Erythroblast (primary cell): Measurements from ENCODE around the gene SOX21.
"Not testable (repeated sequence)": the region's sequence is repeated elsewhere in the genome, so short reads cannot be mapped to it uniquely, and the experiment has no call there.

Experiments used
- DNase-seq, 2 experiments: peaks; one replicate each; lab custom pipeline; 2025; lab: John Stamatoyannopoulos, UW
- GATA1 ChIP-seq: IDR thresholded peaks from 2 replicates; pipeline ENCODE4 v1.6.1; 2011; ENCODE audit warnings: low read depth, mild to moderate bottlenecking, control low read depth, low read length, moderate library complexity
- POLR2A ChIP-seq: IDR thresholded peaks from 2 replicates; pipeline ENCODE4 v1.6.1; 2011; ENCODE audit warnings: mild to moderate bottlenecking, low read length

Gene SOX21

GRCh38 chr13:94712287-94712811 is at the start of gene SOX21:
Gene SOX21 (minus strand): TSS chr13:94712545. CDS start chr13:94712049, 496 bp downstream.
- DNase-seq = peak; percentile 67 to 70
- TF ChIP-seq POLR2A (no peak), GATA1 (no peak)

- DNase-seq = no peak
- no peak for TF ChIP-seq POLR2A
- TF ChIP-seq GATA1 = no peak
Observed at GRCh38 chr13:94761407-94761806, 49.1 kb upstream of the SOX21 start.

- TF ChIP-seq POLR2A (no peak), GATA1 (no peak)
- DNase-seq = no peak
Observed at GRCh38 chr13:94759120-94759728, 46.9 kb upstream of the SOX21 start.

GRCh38 chr13:94758436-94758960 is 46.2 kb upstream of the SOX21 start:
- TF ChIP-seq GATA1 (no peak), POLR2A (no peak)
- DNase-seq = no peak

GRCh38 chr13:94753327-94753726 is 41.0 kb upstream of the SOX21 start:
- TF ChIP-seq GATA1 (no peak), POLR2A (no peak)
- DNase-seq = no peak

GRCh38 chr13:94749162-94749561 is 36.8 kb upstream of the SOX21 start:
- TF ChIP-seq GATA1 = no peak
- TF ChIP-seq POLR2A = no peak
- no peak for DNase-seq

GRCh38 chr13:94739235-94739634 is 26.9 kb upstream of the SOX21 start:
- DNase-seq = no peak
- TF ChIP-seq GATA1 = no peak
- no peak for TF ChIP-seq POLR2A

- TF ChIP-seq POLR2A (no peak), GATA1 (no peak)
- no peak for DNase-seq
Observed at GRCh38 chr13:94731028-94731427, 18.7 kb upstream of the SOX21 start.

- DNase-seq = not testable (repeated sequence)
Observed at GRCh38 chr13:94729941-94730340, 17.6 kb upstream of the SOX21 start.

- TF ChIP-seq POLR2A = no peak
- TF ChIP-seq GATA1 = no peak
Observed at GRCh38 chr13:94726425-94726824, 14.1 kb upstream of the SOX21 start.

GRCh38 chr13:94722609-94723345 is 10.4 kb upstream of the SOX21 start:
- TF ChIP-seq POLR2A (no peak), GATA1 (no peak)
- no peak for DNase-seq

More at GRCh38 chr13:94726425-94726824, 14.1 kb upstream of the SOX21 start:
- no peak for DNase-seq

GRCh38 chr13:94718697-94719096 is 6.4 kb upstream of the SOX21 start:
- DNase-seq = not testable (repeated sequence)

- DNase-seq = no peak
- no peak for TF ChIP-seq GATA1
- TF ChIP-seq POLR2A = no peak
Observed at GRCh38 chr13:94717916-94718315, 5.6 kb upstream of the SOX21 start.

- TF ChIP-seq POLR2A (no peak), GATA1 (no peak)
- DNase-seq = peak; percentile 21 to 23
Observed at GRCh38 chr13:94716016-94716415, 3.7 kb upstream of the SOX21 start.
